OCI-LY1 (cell line): Measurements from ENCODE around the gene PDE6G.
"Not testable (repeated sequence)": the region's sequence is repeated elsewhere in the genome, so short reads cannot be mapped to it uniquely, and the experiment has no call there.

Source experiments
- EZH2 ChIP-seq: fragments of 200-600 bp; sonication (generic), shearing (Covaris generic); IDR thresholded peaks from 2 replicates; pipeline ENCODE4 v1.8.0; 2017; ENCODE audit warnings: borderline replicate concordance, mixed run types, mild to moderate bottlenecking, antibody characterized with exemption, low read length, moderate library complexity, mixed read lengths
- TF ChIP-seq, protein P1 (sequence below): fragments of 200-600 bp; sonication (generic), shearing (Covaris generic); IDR thresholded peaks from 2 replicates; pipeline ENCODE4 v1.5.1; 2017; ENCODE audit warnings: mild to moderate bottlenecking, antibody characterized with exemption, low read length, moderate library complexity, mixed read lengths

DNA sequence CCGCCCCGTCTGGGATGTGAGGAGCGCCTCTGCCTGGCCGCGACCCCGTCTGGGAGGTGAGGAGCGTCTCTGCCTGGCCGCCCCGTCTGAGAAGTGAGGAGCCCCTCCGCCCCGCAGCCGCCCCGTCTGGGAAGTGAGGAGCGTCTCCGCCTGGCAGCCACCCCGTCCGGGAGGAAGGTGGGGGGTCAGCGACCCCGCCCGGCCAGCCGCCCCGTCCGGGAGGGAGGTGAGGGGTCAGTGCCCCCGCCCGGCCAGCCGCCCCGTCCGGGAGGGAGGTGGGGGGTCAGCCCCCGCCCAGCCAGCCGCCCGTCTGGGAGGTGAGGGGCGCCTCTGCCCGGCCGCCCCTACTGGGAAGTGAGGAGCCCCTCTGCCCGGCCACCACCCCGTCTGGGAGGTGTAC is 38.0 kb downstream of the PDE6G start:
- TF ChIP-seq, protein P1, sequence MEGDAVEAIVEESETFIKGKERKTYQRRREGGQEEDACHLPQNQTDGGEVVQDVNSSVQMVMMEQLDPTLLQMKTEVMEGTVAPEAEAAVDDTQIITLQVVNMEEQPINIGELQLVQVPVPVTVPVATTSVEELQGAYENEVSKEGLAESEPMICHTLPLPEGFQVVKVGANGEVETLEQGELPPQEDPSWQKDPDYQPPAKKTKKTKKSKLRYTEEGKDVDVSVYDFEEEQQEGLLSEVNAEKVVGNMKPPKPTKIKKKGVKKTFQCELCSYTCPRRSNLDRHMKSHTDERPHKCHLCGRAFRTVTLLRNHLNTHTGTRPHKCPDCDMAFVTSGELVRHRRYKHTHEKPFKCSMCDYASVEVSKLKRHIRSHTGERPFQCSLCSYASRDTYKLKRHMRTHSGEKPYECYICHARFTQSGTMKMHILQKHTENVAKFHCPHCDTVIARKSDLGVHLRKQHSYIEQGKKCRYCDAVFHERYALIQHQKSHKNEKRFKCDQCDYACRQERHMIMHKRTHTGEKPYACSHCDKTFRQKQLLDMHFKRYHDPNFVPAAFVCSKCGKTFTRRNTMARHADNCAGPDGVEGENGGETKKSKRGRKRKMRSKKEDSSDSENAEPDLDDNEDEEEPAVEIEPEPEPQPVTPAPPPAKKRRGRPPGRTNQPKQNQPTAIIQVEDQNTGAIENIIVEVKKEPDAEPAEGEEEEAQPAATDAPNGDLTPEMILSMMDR: not testable (repeated sequence)
- TF ChIP-seq EZH2: not testable (repeated sequence)
